ENCODE results near the gene ATP6V0D1.

Gene ATP6V0D1

GRCh38 chr16:67442581-67443255 lies 38.2 kb downstream of the ATP6V0D1 start:
- Histone ChIP-seq H3K36me3 (peaks cover 63 to 100% (median 100%) of the 10 kb centered on the region in 11 experiments), H3K27me3 (no peaks in the 10 kb centered on the region), H4K20me1 (peaks cover 75 to 100% (median 100%) of the 10 kb centered on the region in 11 experiments), H3K27ac (no peak overlapping the region), H3K4me3 (no peak overlapping the region), H3K4me2 (no peak overlapping the region), H3K9me3 (replicated peaks in 1 of 11) (no peaks in the 10 kb centered on the region), H3K9ac (peak overlapping the region in 2 of 11 experiments; percentile 1 to 51; a peak in 3 of 22 replicates), H3K4me1 (peaks cover 12 to 48% (median 15%) of the 10 kb centered on the region in 10 experiments; a peak in 18 of 20 replicates)
- TF ChIP-seq Cebpa-rat (IDR thresholded peaks at IDR 0.05), result no peak

GRCh38 chr16:67441907-67442306 lies 39.0 kb downstream of the ATP6V0D1 start:
- Histone ChIP-seq H3K4me1 (peaks cover 12 to 48% (median 19%) of the 10 kb centered on the region in 10 experiments; a peak in 19 of 20 replicates), H3K27ac (no peak overlapping the region), H3K27me3 (no peaks in the 10 kb centered on the region), H3K9ac (peak overlapping the region in 3 of 11 experiments; percentile 8 to 34 (median 27); a peak in 3 of 22 replicates), H3K36me3 (peaks cover 63 to 100% (median 100%) of the 10 kb centered on the region in 11 experiments), H3K4me2 (peak overlapping the region in 3 of 11 experiments; percentile 15 to 46 (median 26); a peak in 2 of 22 replicates), H4K20me1 (peaks cover 68 to 100% (median 100%) of the 10 kb centered on the region in 11 experiments), H3K4me3 (no peak overlapping the region), H3K9me3 (replicated peaks in 1 of 11) (no peaks in the 10 kb centered on the region)
- TF ChIP-seq Cebpa-rat (IDR thresholded peaks at IDR 0.05), result no peak

GRCh38 chr16:67441271-67441753 lies 39.6 kb downstream of the ATP6V0D1 start:
- Histone ChIP-seq H3K4me2 (peak overlapping the region in 5 of 11 experiments; percentile 1 to 46 (median 26); a peak in 6 of 22 replicates), H3K4me3 (no peak overlapping the region), H3K9ac (peak overlapping the region in 5 of 11 experiments; percentile 6 to 34 (median 27); a peak in 5 of 22 replicates), H3K27ac (no peak overlapping the region), H3K36me3 (peaks cover 69 to 100% (median 100%) of the 10 kb centered on the region in 11 experiments), H4K20me1 (peaks cover 62 to 100% (median 100%) of the 10 kb centered on the region in 11 experiments), H3K9me3 (replicated peaks in 1 of 11) (no peaks in the 10 kb centered on the region), H3K27me3 (no peaks in the 10 kb centered on the region), H3K4me1 (peaks cover 12 to 48% (median 22%) of the 10 kb centered on the region in 10 experiments; a peak in 19 of 20 replicates)
- TF ChIP-seq Cebpa-rat (IDR thresholded peaks at IDR 0.05), result no peak

GRCh38 chr16:67438824-67439393 lies 42.0 kb downstream of the ATP6V0D1 start:
- peaks cover 0 to 9% (median 5%) of the 10 kb centered on the region in 11 experiments; a peak in 9 of 22 replicates for H3K27me3 ChIP-seq
- H3K4me2 ChIP-seq, result no peak overlapping the region; a peak in 1 of 22 replicates
- TF ChIP-seq Cebpa-rat (IDR thresholded peaks at IDR 0.05), result no peak
- H3K4me1 ChIP-seq, result peaks cover 23 to 69% (median 38%) of the 10 kb centered on the region in 10 experiments
- no peaks in the 10 kb centered on the region for H3K9me3 ChIP-seq (replicated peaks in 1 of 11)
- no peak overlapping the region for H3K27ac ChIP-seq
- peaks cover 58 to 87% (median 81%) of the 10 kb centered on the region in 11 experiments for H3K36me3 ChIP-seq
- peaks cover 39 to 100% (median 97%) of the 10 kb centered on the region in 11 experiments for H4K20me1 ChIP-seq
- H3K4me3 ChIP-seq, result no peak overlapping the region
- 0 out of 22 replicates have a peak overlapping the region, but pooled peaks of 1 of the 11 experiments have one; percentile 4 for H3K9ac ChIP-seq

GRCh38 chr16:67438098-67438791 lies 42.7 kb downstream of the ATP6V0D1 start:
- peak in 1 of 11 experiments; percentile 48; a peak in 1 of 22 replicates for TF ChIP-seq Cebpa-rat (IDR thresholded peaks at IDR 0.05)
- Histone ChIP-seq H3K9ac (peak overlapping the region in 2 of 11 experiments; percentile 9 to 17; a peak in 1 of 22 replicates), H4K20me1 (peaks cover 34 to 100% (median 97%) of the 10 kb centered on the region in 11 experiments), H3K4me1 (peaks cover 23 to 75% (median 34%) of the 10 kb centered on the region in 10 experiments), H3K4me3 (no peak overlapping the region), H3K27ac (no peak overlapping the region), H3K27me3 (peaks cover 4 to 16% (median 11%) of the 10 kb centered on the region in 11 experiments; a peak in 19 of 22 replicates), H3K9me3 (replicated peaks in 1 of 11) (no peaks in the 10 kb centered on the region), H3K36me3 (peaks cover 54 to 82% (median 74%) of the 10 kb centered on the region in 11 experiments), H3K4me2 (no peak overlapping the region; a peak in 1 of 22 replicates)

GRCh38 chr16:67437513-67437912 lies 43.4 kb downstream of the ATP6V0D1 start:
- H4K20me1 ChIP-seq, result peaks cover 34 to 100% (median 97%) of the 10 kb centered on the region in 11 experiments
- peaks cover 47 to 75% (median 67%) of the 10 kb centered on the region in 11 experiments for H3K36me3 ChIP-seq
- H3K4me2 ChIP-seq, result no peak overlapping the region; a peak in 2 of 22 replicates
- H3K9me3 ChIP-seq (replicated peaks in 1 of 11), result no peaks in the 10 kb centered on the region
- H3K27ac ChIP-seq, result no peak overlapping the region
- H3K27me3 ChIP-seq, result peaks cover 11 to 23% (median 18%) of the 10 kb centered on the region in 11 experiments
- TF ChIP-seq Cebpa-rat (IDR thresholded peaks at IDR 0.05), result no peak
- H3K4me1 ChIP-seq, result peaks cover 21 to 80% (median 32%) of the 10 kb centered on the region in 10 experiments
- H3K4me3 ChIP-seq, result no peak overlapping the region
- peak overlapping the region in 2 of 11 experiments; percentile 9 to 17; a peak in 2 of 22 replicates for H3K9ac ChIP-seq

GRCh38 chr16:67436640-67437193 lies 44.2 kb downstream of the ATP6V0D1 start:
- no peak for TF ChIP-seq Cebpa-rat (IDR thresholded peaks at IDR 0.05)
- H3K4me1 ChIP-seq, result peaks cover 13 to 86% (median 34%) of the 10 kb centered on the region in 10 experiments
- no peak overlapping the region for H3K9ac ChIP-seq
- H3K27me3 ChIP-seq, result peaks cover 19 to 31% (median 26%) of the 10 kb centered on the region in 11 experiments
- H3K4me3 ChIP-seq, result no peak overlapping the region
- H3K36me3 ChIP-seq, result peaks cover 44 to 67% (median 60%) of the 10 kb centered on the region in 11 experiments
- H3K27ac ChIP-seq, result no peak overlapping the region
- no peaks in the 10 kb centered on the region for H3K9me3 ChIP-seq (replicated peaks in 1 of 11)
- H4K20me1 ChIP-seq, result peaks cover 26 to 100% (median 93%) of the 10 kb centered on the region in 11 experiments
- peak overlapping the region in 2 of 11 experiments; percentile 17 to 31; a peak in 2 of 22 replicates for H3K4me2 ChIP-seq

GRCh38 chr16:67435758-67436164 lies 45.2 kb downstream of the ATP6V0D1 start:
- Histone ChIP-seq H4K20me1 (peaks cover 22 to 97% (median 88%) of the 10 kb centered on the region in 11 experiments), H3K4me1 (peaks cover 16 to 86% (median 35%) of the 10 kb centered on the region in 10 experiments), H3K4me3 (no peak overlapping the region), H3K9me3 (replicated peaks in 1 of 11) (no peaks in the 10 kb centered on the region), H3K27ac (no peak overlapping the region; a peak in 1 of 22 replicates), H3K4me2 (peak overlapping the region; percentile 6 to 53 (median 38); a peak in 15 of 22 replicates), H3K36me3 (peaks cover 40 to 57% (median 51%) of the 10 kb centered on the region in 11 experiments), H3K9ac (peak overlapping the region in 3 of 11 experiments; percentile 0 to 13 (median 1); a peak in 1 of 22 replicates), H3K27me3 (peaks cover 28 to 40% (median 34%) of the 10 kb centered on the region in 11 experiments)
- TF ChIP-seq Cebpa-rat (IDR thresholded peaks at IDR 0.05), result no peak

Measured in BLaER1 treated with 17β-estradiol and CSF1 and Interleukin-3, amounts not matched to agents 10 nM and 100 nM (cell line).